Kidney (tissue), 14 donors: ENCODE measurements around the gene C1QTNF7. TPM values are rescaled to one million over a fixed set of nuclear protein-coding genes. Genes with fewer than 3 reads are reported as not detected.

Experiments used
- DNase-seq, 5 donors: peaks; one replicate each; pipeline ENCODE4 v3.0.0-alpha.2; 2013 to 2020
- FAIRE-seq: peaks from 2 replicates; lab custom pipeline; 2012; peaks lifted over from hg19 to GRCh38; lab: Jason Lieb, UNC
- H3K27ac ChIP-seq, 2 donors: one replicate each; pipeline ENCODE4 v1.7.0; 2013; ENCODE audit warnings: low read depth in 2 of 2, low read length in 2 of 2, inconsistent platforms in 1 of 2
- H3K27me3 ChIP-seq: one replicate; pipeline ENCODE4 v1.7.1; 2013; ENCODE audit warnings: low read length, inconsistent platforms; ENCODE audit not compliant: control insufficient read depth, insufficient read depth
- H3K36me3 ChIP-seq, 3 donors: one replicate each; pipeline versions ENCODE4 v1.7.0 to v1.7.1; 2013; ENCODE audit warnings: low read length in 3 of 3, control low read depth in 1 of 3, inconsistent platforms in 1 of 3; ENCODE audit not compliant: insufficient read depth in 3 of 3, control insufficient read depth in 2 of 3
- H3K4me1 ChIP-seq, 3 donors: one replicate each; pipeline versions ENCODE4 v1.7.0 to v1.7.1; 2013; ENCODE audit warnings: low read length in 3 of 3, inconsistent platforms in 1 of 3, low read depth in 1 of 3; ENCODE audit not compliant: control insufficient read depth in 2 of 3, insufficient read depth in 2 of 3
- H3K4me3 ChIP-seq, 3 donors: one replicate each; pipeline versions ENCODE4 v1.7.0 to v1.8.1; 2013; ENCODE audit warnings: low read length in 3 of 3, control low read depth in 1 of 3, inconsistent platforms in 1 of 3
- H3K9ac ChIP-seq, 3 donors: one replicate each; pipeline versions ENCODE4 v1.7.0 to v1.7.1; 2013; ENCODE audit warnings: low read length in 3 of 3, control low read depth in 1 of 3, inconsistent platforms in 1 of 3
- H3K9me3 ChIP-seq, 3 donors: one replicate each; pipeline versions ENCODE4 v1.7.0 to v1.7.1; 2013; ENCODE audit warnings: low read length in 3 of 3, control low read depth in 1 of 3, inconsistent platforms in 1 of 3; ENCODE audit not compliant: control insufficient read depth in 2 of 3, insufficient read depth in 1 of 3
- CTCF ChIP-seq: IDR thresholded peaks from 3 replicates; pipeline ENCODE4 v1.5.1; 2012; ENCODE audit warnings: mild to moderate bottlenecking, moderate library complexity, borderline replicate concordance; ENCODE audit not compliant: insufficient read depth; ENCODE audit errors: extremely low read depth
- intact Hi-C: fragments of 100-400 bp; cut with DNase I; formaldehyde crosslinking; loops from one replicate; pipeline ENCODE4 v1.11.1; 2022
- polyA plus RNA-seq: library from polyadenylated mRNA; stranded (reverse); fragments of 350-450 nt; fragmentation: Illumina TruSeq; extraction: RNeasy Lipid Tissue Mini Kit (QIAGEN cat#74804); gene quantifications from one replicate; pipeline ENCODE4 v1.2.3, GENCODE V29; 2014; ENCODE audit warnings: low read depth, low replicate concordance; ENCODE audit not compliant: insufficient read depth
- total RNA-seq: library from RNA; stranded (reverse); fragmentation: NEBNext Ultra II Directional; extraction: Animal tissue kit (Norgen Biotek cat#: 25700); gene quantifications from one replicate; pipeline ENCODE4 v1.2.1, GENCODE V29; 2021
- donor health status: control.
- donor health status: control.
- donor health status: control.
- donor health status: control.
- donor health status: control.
- donor health status: DM: yes; HTN: yes; CAD: no.
- donor health status: Normal renal cell carcinoma (clear cell type).

The C1QTNF7 gene
- total and polyA plus RNA-seq, 2 donors from 2014 or later: 2.2 to 5.3 TPM

- H3K9ac ChIP-seq: no peak overlapping the region
- TF ChIP-seq CTCF: no peak
- H3K27me3 ChIP-seq: no peaks in the 10 kb centered on the region
- H3K4me1 ChIP-seq: peaks cover 0 to 4% (median 0%) of the 10 kb centered on the region in 3 donors
- DNase-seq: no peak
- intact Hi-C loops: no loop called here
- no peak overlapping the region for H3K4me3 ChIP-seq
- FAIRE-seq: no peak
- no peaks in the 10 kb centered on the region for H3K9me3 ChIP-seq
- no peaks in the 10 kb centered on the region for H3K36me3 ChIP-seq
- no peak overlapping the region for H3K27ac ChIP-seq
Measured at GRCh38 chr4:15418956-15419355, 8.9 kb upstream of the C1QTNF7 start.

- H3K4me3 ChIP-seq: no peak overlapping the region
- H3K27me3 ChIP-seq: no peaks in the 10 kb centered on the region
- FAIRE-seq (no peak), DNase-seq (no peak)
- no peaks in the 10 kb centered on the region for H3K4me1 ChIP-seq
- intact Hi-C loops: no loop called here
- no peaks in the 10 kb centered on the region for H3K9me3 ChIP-seq
- H3K9ac ChIP-seq: no peak overlapping the region
- TF ChIP-seq CTCF: no peak
- no peaks in the 10 kb centered on the region for H3K36me3 ChIP-seq
- H3K27ac ChIP-seq: no peak overlapping the region
Measured at GRCh38 chr4:15420642-15421041, 7.2 kb upstream of the C1QTNF7 start.

GRCh38 chr4:15423285-15423711 is 4.5 kb upstream of the C1QTNF7 start:
- no peak overlapping the region for H3K4me3 ChIP-seq
- no peaks in the 10 kb centered on the region for H3K4me1 ChIP-seq
- H3K9me3 ChIP-seq: no peaks in the 10 kb centered on the region
- H3K9ac ChIP-seq: no peak overlapping the region
- no peaks in the 10 kb centered on the region for H3K27me3 ChIP-seq
- FAIRE-seq: no peak
- intact Hi-C loops: no loop called here
- no peaks in the 10 kb centered on the region for H3K36me3 ChIP-seq
- DNase-seq: no peak
- no peak overlapping the region for H3K27ac ChIP-seq
- no peak for TF ChIP-seq CTCF

- no peaks in the 10 kb centered on the region for H3K9me3 ChIP-seq
- no peaks in the 10 kb centered on the region for H3K27me3 ChIP-seq
- no peak for FAIRE-seq
- no peaks in the 10 kb centered on the region for H3K36me3 ChIP-seq
- DNase-seq: no peak
- no peak overlapping the region for H3K9ac ChIP-seq
- TF ChIP-seq CTCF: no peak
- H3K4me1 ChIP-seq: no peaks in the 10 kb centered on the region
- intact Hi-C loops: no loop called here
- H3K27ac ChIP-seq: no peak overlapping the region
- no peak overlapping the region for H3K4me3 ChIP-seq
Measured at GRCh38 chr4:15425520-15425919, 2.3 kb upstream of the C1QTNF7 start.
